ENCODE data around the gene CDK17.

CDK17 gene

GRCh38 chr12:96257550-96258103, 142.6 kb downstream of the CDK17 start:
- no peak for DNase-seq

- DNase-seq, result no peak
These were observed 143.4 kb downstream of the CDK17 start for GRCh38 chr12:96256672-96257361.

GRCh38 chr12:96255077-96255476, 145.2 kb downstream of the CDK17 start:
- DNase-seq, result no peak

GRCh38 chr12:96250119-96250685, 150.0 kb downstream of the CDK17 start:
- no peak for DNase-seq

GRCh38 chr12:96249196-96250118, 150.8 kb downstream of the CDK17 start:
- no peak for DNase-seq

GRCh38 chr12:96248136-96248931, 151.9 kb downstream of the CDK17 start:
- no peak for DNase-seq

- no peak for DNase-seq
These were observed 152.7 kb downstream of the CDK17 start for GRCh38 chr12:96247563-96247962.

- DNase-seq, result no peak
These were observed 153.2 kb downstream of the CDK17 start for GRCh38 chr12:96246926-96247505.

- no peak for DNase-seq
These were observed 155.4 kb downstream of the CDK17 start for GRCh38 chr12:96244826-96245225.

GRCh38 chr12:96242597-96242996, 157.6 kb downstream of the CDK17 start:
- peak; percentile 32 for DNase-seq

- peak; percentile 89 for DNase-seq
These were observed 158.4 kb downstream of the CDK17 start for GRCh38 chr12:96241846-96242256.

- DNase-seq, result no peak
These were observed 158.8 kb downstream of the CDK17 start for GRCh38 chr12:96241431-96241830.

GRCh38 chr12:96240656-96241055, 159.6 kb downstream of the CDK17 start:
- no peak for DNase-seq

GRCh38 chr12:96239711-96240635, 160.3 kb downstream of the CDK17 start:
- no peak for DNase-seq

GRCh38 chr12:96238336-96239047, 161.7 kb downstream of the CDK17 start:
- DNase-seq, result no peak

GRCh38 chr12:96237465-96238077, 162.7 kb downstream of the CDK17 start:
- DNase-seq, result peak; percentile 54

- DNase-seq, result no peak
These were observed 163.2 kb downstream of the CDK17 start for GRCh38 chr12:96237035-96237434.

GRCh38 chr12:96236221-96236822, 163.9 kb downstream of the CDK17 start:
- peak; percentile 39 for DNase-seq

GRCh38 chr12:96235484-96235826, 164.8 kb downstream of the CDK17 start:
- DNase-seq, result no peak

All from CD4-positive, alpha-beta T cell treated with Interferon gamma for 1 hour (primary cell).